ENCODE results near the gene CDH5.

DNA sequence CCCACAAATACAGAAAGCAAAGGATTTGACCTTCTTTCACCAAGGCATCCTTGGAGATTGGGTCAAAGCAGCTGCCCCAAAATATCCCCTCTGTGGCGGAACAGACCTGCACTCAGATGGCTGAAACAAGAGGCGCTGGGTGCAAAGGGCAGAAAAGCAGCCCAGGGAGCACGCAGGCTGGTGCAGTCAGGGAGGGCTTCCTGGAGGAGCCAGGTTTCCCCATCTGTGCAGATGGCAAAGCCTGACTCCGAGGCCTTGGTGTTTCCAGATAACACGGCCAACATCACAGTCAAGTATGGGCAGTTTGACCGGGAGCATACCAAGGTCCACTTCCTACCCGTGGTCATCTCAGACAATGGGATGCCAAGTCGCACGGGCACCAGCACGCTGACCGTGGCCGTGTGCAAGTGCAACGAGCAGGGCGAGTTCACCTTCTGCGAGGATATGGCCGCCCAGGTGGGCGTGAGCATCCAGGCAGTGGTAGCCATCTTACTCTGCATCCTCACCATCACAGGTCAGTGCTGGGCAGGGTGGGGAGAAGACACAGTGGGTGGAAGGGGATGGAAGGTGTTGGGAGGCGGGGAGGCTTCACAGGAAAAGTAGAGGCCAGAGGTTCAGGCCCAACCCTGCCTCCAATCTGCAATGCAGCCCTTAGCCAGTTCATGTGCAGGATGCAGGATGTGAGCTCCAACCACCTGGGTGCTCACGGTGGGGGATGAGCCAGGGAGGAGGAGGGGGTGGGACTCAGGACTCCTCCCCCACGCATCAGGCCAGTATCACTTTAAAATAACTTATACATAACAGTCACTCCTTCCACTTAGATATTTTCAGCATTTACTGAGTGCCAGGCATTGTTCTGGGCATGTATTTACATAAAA is 34.3 kb downstream of the CDH5 start:
- TF ChIP-seq, protein P1, sequence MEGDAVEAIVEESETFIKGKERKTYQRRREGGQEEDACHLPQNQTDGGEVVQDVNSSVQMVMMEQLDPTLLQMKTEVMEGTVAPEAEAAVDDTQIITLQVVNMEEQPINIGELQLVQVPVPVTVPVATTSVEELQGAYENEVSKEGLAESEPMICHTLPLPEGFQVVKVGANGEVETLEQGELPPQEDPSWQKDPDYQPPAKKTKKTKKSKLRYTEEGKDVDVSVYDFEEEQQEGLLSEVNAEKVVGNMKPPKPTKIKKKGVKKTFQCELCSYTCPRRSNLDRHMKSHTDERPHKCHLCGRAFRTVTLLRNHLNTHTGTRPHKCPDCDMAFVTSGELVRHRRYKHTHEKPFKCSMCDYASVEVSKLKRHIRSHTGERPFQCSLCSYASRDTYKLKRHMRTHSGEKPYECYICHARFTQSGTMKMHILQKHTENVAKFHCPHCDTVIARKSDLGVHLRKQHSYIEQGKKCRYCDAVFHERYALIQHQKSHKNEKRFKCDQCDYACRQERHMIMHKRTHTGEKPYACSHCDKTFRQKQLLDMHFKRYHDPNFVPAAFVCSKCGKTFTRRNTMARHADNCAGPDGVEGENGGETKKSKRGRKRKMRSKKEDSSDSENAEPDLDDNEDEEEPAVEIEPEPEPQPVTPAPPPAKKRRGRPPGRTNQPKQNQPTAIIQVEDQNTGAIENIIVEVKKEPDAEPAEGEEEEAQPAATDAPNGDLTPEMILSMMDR (IDR thresholded peaks at IDR 0.05): no peak
- no peak for TF ChIP-seq POLR2A (IDR thresholded peaks at IDR 0.05)
